ENCODE results near the gene RCSD1.
"Not testable (repeated sequence)": the region's sequence is repeated elsewhere in the genome, so short reads cannot be mapped to it uniquely, and the experiment has no call there.

The RCSD1 gene

GRCh38 chr1:167602840-167603239 is 27.2 kb upstream of the RCSD1 start:
- H3K4me3 ChIP-seq (ENCODE audit: low read depth, low read length): no peak overlapping the region
- TF ChIP-seq CTCF (IDR thresholded peaks at IDR 0.05; ENCODE audit: borderline replicate concordance, insufficient read depth, low read depth, low read length): no peak

- no peak for TF ChIP-seq CTCF (IDR thresholded peaks at IDR 0.05; ENCODE audit: borderline replicate concordance, insufficient read depth, low read depth, low read length)
- H3K4me3 ChIP-seq (ENCODE audit: low read depth, low read length): no peak overlapping the region
These were observed 24.5 kb upstream of the RCSD1 start for GRCh38 chr1:167605576-167605975.

GRCh38 chr1:167611983-167612382 is 18.0 kb upstream of the RCSD1 start:
- no peak for TF ChIP-seq CTCF (IDR thresholded peaks at IDR 0.05; ENCODE audit: borderline replicate concordance, insufficient read depth, low read depth, low read length)
- H3K4me3 ChIP-seq (ENCODE audit: low read depth, low read length): no peak overlapping the region

- no peak overlapping the region for H3K4me3 ChIP-seq (ENCODE audit: low read depth, low read length)
- no peak for TF ChIP-seq CTCF (IDR thresholded peaks at IDR 0.05; ENCODE audit: borderline replicate concordance, insufficient read depth, low read depth, low read length)
These were observed 17.2 kb upstream of the RCSD1 start for GRCh38 chr1:167612587-167613385.

- H3K4me3 ChIP-seq (ENCODE audit: low read depth, low read length): not testable (repeated sequence)
These were observed 16.0 kb upstream of the RCSD1 start for GRCh38 chr1:167613984-167614383.

GRCh38 chr1:167614851-167615250 is 15.2 kb upstream of the RCSD1 start:
- H3K4me3 ChIP-seq (ENCODE audit: low read depth, low read length): no peak overlapping the region
- no peak for TF ChIP-seq CTCF (IDR thresholded peaks at IDR 0.05; ENCODE audit: borderline replicate concordance, insufficient read depth, low read depth, low read length)

- H3K4me3 ChIP-seq (ENCODE audit: low read depth, low read length): peak overlapping the region; percentile 48
- no peak for TF ChIP-seq CTCF (IDR thresholded peaks at IDR 0.05; ENCODE audit: borderline replicate concordance, insufficient read depth, low read depth, low read length)
These were observed 13.5 kb upstream of the RCSD1 start for GRCh38 chr1:167616521-167616920.
